Measurements from ENCODE around the gene DDX6. TPM values are rescaled to one million over a fixed set of nuclear protein-coding genes. Genes with fewer than 3 reads are reported as not detected.

The DDX6 gene
- polyA plus RNA-seq, 1 of the 3 experiments (the other 2 are of a cell fraction): 7.9 TPM

GRCh38 chr11:118708296-118708695 is 82.7 kb downstream of the DDX6 start:
- WGBS (ENCODE audit: low lambda C conversion rate): 76% methylated on average over 6 of the region's 6 CpGs
- no peaks in the 10 kb centered on the region for H3F3A ChIP-seq (replicated peaks; ENCODE audit: insufficient read depth)
- no peak for DNase-seq

More at GRCh38 chr11:118708296-118708695, 82.7 kb downstream of the DDX6 start:
- Histone ChIP-seq H3K27ac (ENCODE audit: low read depth in 2 of 2, low read length in 1 of 2) (no peak overlapping the region), H3K4me3 (ENCODE audit: low read depth in 2 of 2, low read length in 1 of 2) (no peak overlapping the region), H3K4me1 (ENCODE audit: control insufficient read depth in 1 of 2, insufficient read depth in 2 of 2, low read depth in 1 of 2, low read length in 1 of 2) (peaks cover 0 to 12% of the 10 kb centered on the region in 2 experiments; a peak in 1 of 4 replicates), H3K9me2 (no peaks in the 10 kb centered on the region), H3K9ac (no peak overlapping the region), H3K36me3 (replicated peaks in 1 of 2; ENCODE audit: control insufficient read depth in 1 of 2, insufficient read depth in 2 of 2, low read length in 1 of 2) (no peaks in the 10 kb centered on the region), H3K27me3 (ENCODE audit: insufficient read depth) (peaks cover 8% of the 10 kb centered on the region; the same call in 1 of the 2 replicates), H4K20me1 (ENCODE audit: insufficient read depth) (no peaks in the 10 kb centered on the region), H3K79me2 (ENCODE audit: insufficient read depth) (no peaks in the 10 kb centered on the region), H2AFZ (ENCODE audit: low read depth) (no peak overlapping the region), H3K9me3 (no peaks in the 10 kb centered on the region), H3K4me2 (no peak overlapping the region)
- ChIA-PET CTCF (no interaction called here), POLR2A (no interaction called here)
- TF ChIP-seq EP300 (IDR thresholded peaks at IDR 0.05; ENCODE audit: borderline replicate concordance in 1 of 2, low read depth in 1 of 2, low read length in 1 of 2): no peak
- TF ChIP-seq MXI1 (IDR thresholded peaks at IDR 0.05; ENCODE audit: low read depth, low read length): no peak
- no peak for TF ChIP-seq RAD21 (IDR thresholded peaks at IDR 0.05; ENCODE audit: low read length)
- TF ChIP-seq NRF1 (IDR thresholded peaks at IDR 0.05; ENCODE audit: low read depth, low read length): no peak
- no peak for TF ChIP-seq TAF1 (IDR thresholded peaks at IDR 0.05; ENCODE audit: borderline replicate concordance, low read depth, low read length)
- no peak for TF ChIP-seq TEAD4 (IDR thresholded peaks at IDR 0.05; ENCODE audit: borderline replicate concordance, insufficient read depth)
- TF ChIP-seq USF1 (IDR thresholded peaks at IDR 0.05; ENCODE audit: borderline replicate concordance, low read depth): no peak
- TF ChIP-seq, protein P1, sequence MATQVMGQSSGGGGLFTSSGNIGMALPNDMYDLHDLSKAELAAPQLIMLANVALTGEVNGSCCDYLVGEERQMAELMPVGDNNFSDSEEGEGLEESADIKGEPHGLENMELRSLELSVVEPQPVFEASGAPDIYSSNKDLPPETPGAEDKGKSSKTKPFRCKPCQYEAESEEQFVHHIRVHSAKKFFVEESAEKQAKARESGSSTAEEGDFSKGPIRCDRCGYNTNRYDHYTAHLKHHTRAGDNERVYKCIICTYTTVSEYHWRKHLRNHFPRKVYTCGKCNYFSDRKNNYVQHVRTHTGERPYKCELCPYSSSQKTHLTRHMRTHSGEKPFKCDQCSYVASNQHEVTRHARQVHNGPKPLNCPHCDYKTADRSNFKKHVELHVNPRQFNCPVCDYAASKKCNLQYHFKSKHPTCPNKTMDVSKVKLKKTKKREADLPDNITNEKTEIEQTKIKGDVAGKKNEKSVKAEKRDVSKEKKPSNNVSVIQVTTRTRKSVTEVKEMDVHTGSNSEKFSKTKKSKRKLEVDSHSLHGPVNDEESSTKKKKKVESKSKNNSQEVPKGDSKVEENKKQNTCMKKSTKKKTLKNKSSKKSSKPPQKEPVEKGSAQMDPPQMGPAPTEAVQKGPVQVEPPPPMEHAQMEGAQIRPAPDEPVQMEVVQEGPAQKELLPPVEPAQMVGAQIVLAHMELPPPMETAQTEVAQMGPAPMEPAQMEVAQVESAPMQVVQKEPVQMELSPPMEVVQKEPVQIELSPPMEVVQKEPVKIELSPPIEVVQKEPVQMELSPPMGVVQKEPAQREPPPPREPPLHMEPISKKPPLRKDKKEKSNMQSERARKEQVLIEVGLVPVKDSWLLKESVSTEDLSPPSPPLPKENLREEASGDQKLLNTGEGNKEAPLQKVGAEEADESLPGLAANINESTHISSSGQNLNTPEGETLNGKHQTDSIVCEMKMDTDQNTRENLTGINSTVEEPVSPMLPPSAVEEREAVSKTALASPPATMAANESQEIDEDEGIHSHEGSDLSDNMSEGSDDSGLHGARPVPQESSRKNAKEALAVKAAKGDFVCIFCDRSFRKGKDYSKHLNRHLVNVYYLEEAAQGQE (IDR thresholded peaks at IDR 0.05; ENCODE audit: low read depth, low read length): no peak
- no peak for TF ChIP-seq GABPA (IDR thresholded peaks at IDR 0.05; ENCODE audit: low read depth)
- TF ChIP-seq, protein P2, sequence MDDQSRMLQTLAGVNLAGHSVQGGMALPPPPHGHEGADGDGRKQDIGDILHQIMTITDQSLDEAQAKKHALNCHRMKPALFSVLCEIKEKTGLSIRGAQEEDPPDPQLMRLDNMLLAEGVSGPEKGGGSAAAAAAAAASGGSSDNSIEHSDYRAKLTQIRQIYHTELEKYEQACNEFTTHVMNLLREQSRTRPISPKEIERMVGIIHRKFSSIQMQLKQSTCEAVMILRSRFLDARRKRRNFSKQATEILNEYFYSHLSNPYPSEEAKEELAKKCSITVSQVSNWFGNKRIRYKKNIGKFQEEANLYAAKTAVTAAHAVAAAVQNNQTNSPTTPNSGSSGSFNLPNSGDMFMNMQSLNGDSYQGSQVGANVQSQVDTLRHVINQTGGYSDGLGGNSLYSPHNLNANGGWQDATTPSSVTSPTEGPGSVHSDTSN (IDR thresholded peaks at IDR 0.05): no peak
- TF ChIP-seq YY1 (IDR thresholded peaks at IDR 0.05; ENCODE audit: low read depth): no peak
- no peak for TF ChIP-seq GATA2 (CRISPR knock-in tag; IDR thresholded peaks at IDR 0.05)
- no peak for TF ChIP-seq FOXJ3 (CRISPR knock-in tag; IDR thresholded peaks at IDR 0.05)
- TF ChIP-seq CHD2 (IDR thresholded peaks at IDR 0.05; ENCODE audit: low read length, partially characterized antibody): no peak
- no peak for TF ChIP-seq RXRA (IDR thresholded peaks at IDR 0.05; ENCODE audit: borderline replicate concordance, low read depth)
